ENCODE results near the gene SLC28A1. TPM values are rescaled to one million over a fixed set of nuclear protein-coding genes. Genes with fewer than 3 reads are reported as not detected.
"Not testable (repeated sequence)": the region's sequence is repeated elsewhere in the genome, so short reads cannot be mapped to it uniquely, and the experiment has no call there.

Gene SLC28A1, protein sequence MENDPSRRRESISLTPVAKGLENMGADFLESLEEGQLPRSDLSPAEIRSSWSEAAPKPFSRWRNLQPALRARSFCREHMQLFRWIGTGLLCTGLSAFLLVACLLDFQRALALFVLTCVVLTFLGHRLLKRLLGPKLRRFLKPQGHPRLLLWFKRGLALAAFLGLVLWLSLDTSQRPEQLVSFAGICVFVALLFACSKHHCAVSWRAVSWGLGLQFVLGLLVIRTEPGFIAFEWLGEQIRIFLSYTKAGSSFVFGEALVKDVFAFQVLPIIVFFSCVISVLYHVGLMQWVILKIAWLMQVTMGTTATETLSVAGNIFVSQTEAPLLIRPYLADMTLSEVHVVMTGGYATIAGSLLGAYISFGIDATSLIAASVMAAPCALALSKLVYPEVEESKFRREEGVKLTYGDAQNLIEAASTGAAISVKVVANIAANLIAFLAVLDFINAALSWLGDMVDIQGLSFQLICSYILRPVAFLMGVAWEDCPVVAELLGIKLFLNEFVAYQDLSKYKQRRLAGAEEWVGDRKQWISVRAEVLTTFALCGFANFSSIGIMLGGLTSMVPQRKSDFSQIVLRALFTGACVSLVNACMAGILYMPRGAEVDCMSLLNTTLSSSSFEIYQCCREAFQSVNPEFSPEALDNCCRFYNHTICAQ
- polyA plus RNA-seq (ENCODE audit: insufficient read length), result 0.39 TPM

DNA sequence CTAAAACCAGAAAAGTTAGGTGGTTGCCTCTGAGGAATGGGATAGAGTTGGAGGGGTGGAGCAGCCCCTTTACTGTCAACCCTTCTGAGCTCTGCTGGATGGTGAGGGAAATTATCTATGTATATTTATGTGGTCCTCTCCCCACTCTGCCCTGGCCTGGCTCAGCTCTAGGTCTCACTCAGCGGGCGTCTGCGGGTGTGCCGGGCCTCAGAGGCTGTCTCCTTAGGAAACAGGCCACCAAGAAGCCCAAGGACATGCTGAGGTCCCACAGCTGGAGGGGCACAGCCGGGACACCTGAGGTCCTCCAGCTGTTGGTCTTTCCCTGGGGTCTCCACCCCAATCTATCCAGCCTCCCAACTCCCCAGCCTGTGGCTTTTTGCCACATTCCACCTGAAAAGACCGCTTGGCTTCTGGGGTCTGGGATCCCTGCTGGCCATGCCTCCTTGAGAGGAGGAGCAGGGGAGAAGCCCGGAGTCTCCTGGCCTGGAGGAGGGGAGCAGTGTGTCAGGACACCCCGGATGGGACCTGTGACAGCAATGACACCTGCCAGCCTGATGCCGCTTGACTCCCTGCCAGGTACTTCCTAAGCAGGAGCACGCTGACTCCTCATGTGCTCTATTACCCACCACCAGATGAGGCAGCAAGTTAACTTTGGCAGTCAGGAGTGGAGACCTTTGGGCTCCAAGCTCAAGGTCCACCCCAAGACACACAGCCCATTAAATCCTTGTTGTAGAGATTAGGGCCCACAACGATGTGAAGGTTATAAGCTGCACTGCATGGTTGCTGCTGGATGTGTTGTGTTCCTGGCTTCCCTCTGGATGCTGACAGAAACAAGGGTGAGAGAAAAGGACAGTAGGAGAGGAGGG lies at the start of gene SLC28A1:
TSS of gene SLC28A1 (plus strand) at position 747 of the 866 bp plus-strand sequence. CDS start 3,099 bp downstream, outside the sequence.
- no peak for DNase-seq (ENCODE audit: low read depth)

DNA sequence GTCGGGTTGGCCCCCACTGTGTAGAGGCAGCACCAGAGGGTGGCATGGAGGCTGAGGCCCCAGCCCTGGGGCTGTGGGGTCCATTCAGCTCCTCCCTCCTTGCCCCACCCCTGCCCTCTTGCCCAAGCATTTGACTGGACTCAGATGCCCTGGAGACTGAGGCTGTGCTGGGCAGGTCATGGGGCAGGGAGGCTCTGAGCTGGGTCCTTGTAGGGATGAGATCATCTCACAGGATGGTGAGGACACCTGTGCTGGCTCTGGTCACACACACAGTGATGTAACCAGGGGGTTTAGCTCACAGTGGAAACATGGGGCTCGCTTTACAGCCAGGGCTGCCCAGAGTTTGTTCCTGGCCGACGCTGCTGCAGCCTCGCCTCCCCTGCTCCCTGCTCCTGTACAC lies 49.5 kb upstream of the SLC28A1 start:
- no peak for DNase-seq (ENCODE audit: low read depth)

GRCh38 chr15:84835661-84836337 lies 48.7 kb upstream of the SLC28A1 start:
- no peak for DNase-seq (ENCODE audit: low read depth)

- DNase-seq (ENCODE audit: low read depth), result no peak
Observed at GRCh38 chr15:84836844-84837243, 47.6 kb upstream of the SLC28A1 start.

GRCh38 chr15:84839714-84840113 lies 44.7 kb upstream of the SLC28A1 start:
- no peak for DNase-seq (ENCODE audit: low read depth)

- no peak for DNase-seq (ENCODE audit: low read depth)
Observed at GRCh38 chr15:84840255-84840654, 44.2 kb upstream of the SLC28A1 start.

DNA sequence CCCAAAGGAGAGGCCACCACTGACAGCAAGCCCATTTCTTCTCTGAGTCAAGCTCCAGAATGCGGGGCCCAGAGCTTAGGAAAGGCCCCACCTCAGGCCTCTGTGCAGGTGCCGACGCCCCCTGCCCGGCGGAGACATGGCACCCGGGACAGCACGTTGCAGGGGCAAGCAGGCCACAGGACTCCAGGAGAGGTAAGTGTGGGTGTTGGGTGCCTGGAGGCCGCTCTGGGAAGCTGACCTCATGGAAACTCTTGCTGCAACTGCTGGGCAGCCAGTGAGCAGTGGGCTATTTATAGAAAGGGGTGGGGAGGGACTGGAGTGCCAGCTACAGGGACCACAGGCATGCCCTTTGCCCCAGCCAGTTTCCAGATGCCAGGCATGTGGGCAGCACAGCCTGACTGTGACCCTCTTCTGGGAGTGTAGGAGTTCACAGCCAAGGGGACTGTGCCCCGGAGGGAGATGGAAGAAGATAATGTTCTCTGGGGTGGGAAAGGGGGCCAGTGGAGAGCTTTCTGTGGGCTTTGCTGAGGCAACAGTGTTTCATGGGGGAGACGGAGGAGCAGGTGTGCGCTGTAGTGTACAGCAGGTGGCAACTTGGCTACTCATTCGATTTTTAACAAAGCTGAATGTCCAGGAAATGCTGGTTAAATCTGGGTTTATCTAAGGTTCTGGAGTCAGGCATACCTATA lies 43.6 kb upstream of the SLC28A1 start:
- no peak for DNase-seq (ENCODE audit: low read depth)

DNA sequence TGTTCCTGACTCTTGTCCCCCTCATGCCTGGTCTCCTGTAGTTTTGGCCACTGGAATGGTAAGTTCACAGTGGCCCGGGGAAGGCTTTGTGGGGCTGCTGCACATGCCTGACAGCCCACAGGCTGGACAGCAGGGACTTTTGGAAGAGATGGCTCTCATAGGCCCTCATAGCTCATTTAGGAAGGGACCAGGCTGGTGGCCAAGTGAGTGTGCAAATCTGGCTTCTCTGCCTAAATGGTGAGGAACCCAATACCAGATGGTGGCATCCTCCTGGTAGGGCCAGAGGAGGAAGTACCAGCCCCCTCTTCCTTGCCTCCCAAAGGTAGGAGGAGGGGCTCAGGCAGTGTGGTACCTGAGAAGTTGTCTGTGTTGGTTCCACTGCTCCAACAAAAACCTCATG lies 41.7 kb upstream of the SLC28A1 start:
- DNase-seq (ENCODE audit: low read depth), result no peak

- no peak for DNase-seq (ENCODE audit: low read depth)
Observed at GRCh38 chr15:84844964-84845363, 39.5 kb upstream of the SLC28A1 start.

DNA sequence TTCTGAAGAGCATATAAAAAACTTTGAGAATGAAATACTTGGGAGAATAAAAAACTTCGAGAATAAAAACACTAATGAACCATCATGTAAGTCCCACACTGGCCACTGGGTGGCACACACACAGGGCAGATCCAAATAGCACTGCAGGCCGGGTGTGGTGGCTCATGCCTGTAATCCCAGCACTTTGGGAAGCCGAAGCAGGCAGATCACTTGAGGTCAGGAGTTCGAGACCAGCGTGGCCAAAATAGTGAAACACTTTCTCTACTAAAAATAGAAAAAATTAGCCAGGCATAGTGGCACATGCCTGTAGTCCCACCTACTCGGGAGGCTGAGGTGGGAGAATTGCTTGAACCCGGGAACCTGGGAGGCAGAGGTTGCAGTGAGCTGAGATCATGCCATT lies 38.8 kb upstream of the SLC28A1 start:
- not testable (repeated sequence) for DNase-seq (ENCODE audit: low read depth)

DNA sequence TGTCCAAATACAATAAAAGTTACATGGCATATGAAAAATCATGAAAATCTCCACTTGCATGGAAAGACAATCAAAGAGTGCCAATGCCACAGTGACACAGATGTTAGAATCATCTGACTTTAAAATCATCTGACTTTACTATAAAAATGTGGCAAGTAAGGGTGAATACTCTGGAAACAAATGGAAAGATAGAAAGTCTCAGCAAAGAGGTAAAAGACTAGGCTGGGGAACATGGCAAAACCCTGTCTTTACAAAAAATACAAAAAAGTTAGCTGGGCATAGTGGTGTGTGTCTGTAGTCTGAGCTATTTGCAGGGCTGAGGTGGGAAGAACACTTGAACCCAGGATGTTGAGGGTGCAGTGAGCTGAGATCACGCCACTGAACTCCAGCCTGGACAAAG lies 38.2 kb upstream of the SLC28A1 start:
- DNase-seq (ENCODE audit: low read depth), result no peak

DNA sequence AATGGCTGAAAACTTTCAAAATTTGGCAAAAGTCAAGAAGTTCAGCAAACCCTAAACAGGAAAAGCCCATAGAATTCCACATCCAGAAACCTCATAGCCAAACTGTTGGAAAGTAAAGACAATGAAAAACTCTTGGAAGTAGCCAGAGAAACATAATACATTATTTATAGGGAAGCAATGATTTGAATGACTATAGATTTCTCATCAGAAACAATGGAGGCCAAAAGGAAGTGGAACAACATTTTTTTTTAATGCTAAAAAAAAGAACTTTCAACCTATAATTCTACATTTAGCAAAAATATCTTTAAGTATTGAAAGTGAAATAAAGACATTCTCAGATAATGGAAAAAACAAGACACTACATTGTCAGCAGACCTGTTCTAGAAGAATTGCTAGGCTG lies 37.1 kb upstream of the SLC28A1 start:
- no peak for DNase-seq (ENCODE audit: low read depth)

DNA sequence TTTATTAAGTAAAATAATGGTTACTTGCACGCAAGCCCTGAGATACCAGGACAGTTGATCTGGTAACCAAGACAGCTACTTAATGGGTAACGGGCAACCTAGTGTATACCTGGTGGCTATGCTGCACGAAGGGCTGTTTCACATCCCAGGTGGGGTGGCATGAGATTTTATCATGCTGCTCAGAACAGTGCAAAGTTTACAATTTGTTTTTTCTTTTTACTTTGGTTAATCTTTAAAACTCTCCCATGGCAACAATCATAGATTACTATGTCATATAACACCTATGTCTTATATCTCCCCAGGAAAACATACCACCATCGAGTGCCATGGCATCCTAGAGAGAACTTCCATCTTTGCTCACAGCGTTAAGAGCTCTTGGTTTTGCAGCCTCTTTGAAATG lies 32.2 kb upstream of the SLC28A1 start:
- DNase-seq (ENCODE audit: low read depth), result no peak

- no peak for DNase-seq (ENCODE audit: low read depth)
Observed at GRCh38 chr15:84855136-84855535, 29.3 kb upstream of the SLC28A1 start.

GRCh38 chr15:84855765-84856164 lies 28.7 kb upstream of the SLC28A1 start:
- DNase-seq (ENCODE audit: low read depth), result no peak

GRCh38 chr15:84856731-84857417 lies 27.6 kb upstream of the SLC28A1 start:
- DNase-seq (ENCODE audit: low read depth), result no peak

DNA sequence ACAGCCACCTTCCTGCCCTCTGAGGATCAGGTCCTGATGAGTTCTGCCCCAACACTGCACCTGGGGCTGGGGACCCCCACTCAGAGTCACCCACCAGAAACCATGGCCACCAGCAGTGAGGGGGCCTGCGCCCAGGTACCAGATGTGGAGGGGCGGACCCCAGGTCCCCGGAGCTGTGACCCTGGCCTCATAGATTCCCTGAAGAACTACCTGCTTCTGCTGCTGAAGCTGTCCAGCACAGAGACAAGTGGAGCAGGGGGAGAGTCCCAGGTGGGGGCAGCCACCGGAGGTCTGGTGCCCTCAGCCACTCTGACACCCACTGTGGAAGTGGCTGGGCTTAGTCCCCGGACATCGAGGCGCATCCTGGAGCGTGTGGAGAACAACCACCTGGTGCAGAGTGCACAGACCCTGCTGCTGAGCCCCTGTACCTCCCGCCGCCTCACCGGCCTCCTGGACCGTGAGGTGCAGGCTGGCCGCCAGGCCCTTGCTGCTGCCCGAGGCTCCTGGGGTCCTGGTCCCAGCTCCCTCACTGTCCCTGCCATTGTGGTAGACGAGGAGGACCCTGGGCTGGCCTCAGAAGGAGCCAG lies 27.0 kb upstream of the SLC28A1 start:
- no peak for DNase-seq (ENCODE audit: low read depth)

DNA sequence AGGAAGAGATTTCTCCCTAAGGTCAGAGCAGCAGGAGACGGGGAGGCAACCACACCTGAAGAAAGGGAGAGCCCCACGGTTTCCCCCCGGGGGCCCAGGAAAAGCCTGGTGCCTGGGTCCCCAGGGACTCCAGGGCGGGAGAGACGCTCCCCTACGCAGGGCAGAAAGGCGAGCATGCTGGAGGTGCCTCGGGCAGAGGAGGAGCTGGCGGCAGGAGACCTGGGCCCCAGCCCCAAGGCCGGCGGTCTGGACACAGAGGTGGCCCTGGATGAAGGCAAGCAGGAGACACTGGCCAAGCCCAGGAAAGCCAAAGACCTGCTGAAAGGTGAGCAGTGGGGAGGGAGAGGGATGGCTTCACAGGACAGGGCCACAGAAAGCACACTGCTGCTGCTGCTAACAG lies 26.2 kb upstream of the SLC28A1 start:
- DNase-seq (ENCODE audit: low read depth), result no peak

DNA sequence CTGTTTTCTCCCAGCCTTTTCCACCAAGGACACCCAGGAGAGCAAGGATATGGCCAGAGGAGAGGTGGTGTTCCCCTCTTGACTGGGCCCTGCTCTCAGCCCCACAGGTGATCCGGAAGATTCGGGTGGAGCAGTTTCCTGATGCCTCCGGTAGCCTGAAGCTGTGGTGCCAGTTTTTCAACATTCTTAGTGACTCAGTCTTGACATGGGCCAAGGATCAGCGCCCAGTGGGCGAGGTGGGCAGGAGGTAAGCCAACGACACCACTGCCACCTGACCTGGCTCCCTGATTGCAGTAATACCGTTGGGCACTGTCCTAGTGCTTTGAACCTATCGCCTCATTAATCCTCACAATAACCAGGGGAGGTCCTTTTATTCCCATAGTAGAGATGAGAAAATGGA lies 25.3 kb upstream of the SLC28A1 start:
- DNase-seq (ENCODE audit: low read depth), result no peak

- DNase-seq (ENCODE audit: low read depth), result no peak
Observed at GRCh38 chr15:84859651-84860050, 24.8 kb upstream of the SLC28A1 start.

All from forelimb muscle (tissue), 1 donor.